ENCODE results near the gene ARHGAP31.

- TF ChIP-seq HDGF (IDR thresholded peaks at IDR 0.05; ENCODE audit: borderline replicate concordance) (no peak), SUZ12 (IDR thresholded peaks at IDR 0.05) (no peak), BHLHE40 (IDR thresholded peaks at IDR 0.05; ENCODE audit: borderline replicate concordance) (no peak), ZNF384 (IDR thresholded peaks at IDR 0.05) (no peak), LEF1 (IDR thresholded peaks at IDR 0.05; ENCODE audit: borderline replicate concordance) (no peak), FOXM1 (IDR thresholded peaks at IDR 0.05; ENCODE audit: borderline replicate concordance) (no peak)
Observed at GRCh38 chr3:119257654-119258410, 36.4 kb upstream of the ARHGAP31 start.

All from HEK293T (cell line).